Mucosa of descending colon (tissue), 3 donors: ENCODE data around the gene LEUTX. TPM values are rescaled to one million over a fixed set of nuclear protein-coding genes. Genes with fewer than 3 reads are reported as not detected.
"Not testable (repeated sequence)": the region's sequence is repeated elsewhere in the genome, so short reads cannot be mapped to it uniquely, and the experiment has no call there.

Experiments
- ATAC-seq: fragments of 200-7000 bp; cut with Tn5 transposase; one replicate; pipeline ENCODE4 v1.9.1; 2020; ENCODE audit warnings: mild to moderate bottlenecking, moderate library complexity
- DNase-seq, 3 donors: peaks; one replicate each; pipeline ENCODE4 v3.0.0-alpha.2; 2020
- H3K36me3 ChIP-seq: fragments of 200-600 bp; one replicate; pipeline ENCODE4 v1.8.0; 2021; ENCODE audit warnings: low read depth, mild to moderate bottlenecking
- H3K4me1 ChIP-seq: fragments of 200-600 bp; one replicate; pipeline ENCODE4 v1.8.0; 2021; ENCODE audit warnings: low read depth, mild to moderate bottlenecking
- H3K4me3 ChIP-seq: fragments of 200-600 bp; one replicate; pipeline ENCODE4 v1.8.0; 2021; ENCODE audit warnings: mild to moderate bottlenecking
- H3K9me3 ChIP-seq: fragments of 200-600 bp; one replicate; pipeline ENCODE4 v1.8.0; 2021; ENCODE audit warnings: mild to moderate bottlenecking
- CTCF ChIP-seq: fragments of 200-600 bp; IDR thresholded peaks from one replicate; pipeline ENCODE4 v1.8.0; 2022; ENCODE audit warnings: antibody characterized with exemption, mild to moderate bottlenecking
- intact Hi-C, 2 donors: fragments of 100-400 bp; cut with DNase I in 1 of 2; cut with micrococcal nuclease in 1 of 2; formaldehyde crosslinking; loops; one replicate each; pipeline versions ENCODE4 v1.11.0 to v1.11.1; 2022; cut with DNase I, micrococcal nuclease
- total RNA-seq, 3 donors: library from RNA; stranded (reverse); fragmentation: NEBNext Ultra II Directional in 2 of 3; extraction: Animal tissue kit (Norgen Biotek cat#: 25700) in 2 of 3; gene quantifications; one replicate each; pipeline versions ENCODE4 v1.2.1 to v1.2.4, GENCODE V29; 2021 to 2023
- donor health status: DM: no; HTN: no; CAD: no; lungs with moderate emphysema.
- donor health status: DM: no; HTN: no; CAD: no.
- donor health status: DM: no; HTN: yes; CAD: no.

LEUTX gene
- total RNA-seq, 3 donors from 2014 or later, result not detected

- H3K4me3 ChIP-seq, result no peak overlapping the region
- no peak for ATAC-seq
- intact Hi-C loops, result no loop called here
These were observed 34.8 kb downstream of the LEUTX start for GRCh38 chr19:39813264-39813993.

GRCh38 chr19:39814111-39814510, 35.5 kb downstream of the LEUTX start:
- H3K4me1 ChIP-seq, H3K4me3 ChIP-seq, ATAC-seq, H3K36me3 ChIP-seq, H3K9me3 ChIP-seq, intact Hi-C loops, DNase-seq: not testable (repeated sequence)

More at GRCh38 chr19:39813264-39813993, 34.8 kb downstream of the LEUTX start:
- Histone ChIP-seq H3K4me1 (no peaks in the 10 kb centered on the region), H3K36me3 (no peaks in the 10 kb centered on the region), H3K9me3 (no peaks in the 10 kb centered on the region)
- no peak for TF ChIP-seq CTCF
- no peak for DNase-seq

GRCh38 chr19:39814595-39814994, 35.9 kb downstream of the LEUTX start:
- H3K4me1 ChIP-seq, result no peaks in the 10 kb centered on the region
- TF ChIP-seq CTCF, result no peak
- ATAC-seq, result no peak
- no peaks in the 10 kb centered on the region for H3K9me3 ChIP-seq
- intact Hi-C loops, result no loop called here
- no peak overlapping the region for H3K4me3 ChIP-seq
- no peak for DNase-seq
- no peaks in the 10 kb centered on the region for H3K36me3 ChIP-seq

- TF ChIP-seq CTCF, result no peak
- intact Hi-C loops, result no loop called here
- Histone ChIP-seq H3K9me3 (no peaks in the 10 kb centered on the region), H3K36me3 (no peaks in the 10 kb centered on the region), H3K4me3 (no peak overlapping the region), H3K4me1 (no peaks in the 10 kb centered on the region)
- DNase-seq, result no peak
- ATAC-seq, result no peak
These were observed 37.8 kb downstream of the LEUTX start for GRCh38 chr19:39816287-39817048.

- no peak for DNase-seq
- H3K9me3 ChIP-seq, result no peaks in the 10 kb centered on the region
- H3K4me1 ChIP-seq, result no peaks in the 10 kb centered on the region
- no peaks in the 10 kb centered on the region for H3K36me3 ChIP-seq
- TF ChIP-seq CTCF, result no peak
- ATAC-seq, result no peak
- intact Hi-C loops, result no loop called here
- H3K4me3 ChIP-seq, result no peak overlapping the region
These were observed 39.4 kb downstream of the LEUTX start for GRCh38 chr19:39817888-39818561.

GRCh38 chr19:39818626-39819097, 40.0 kb downstream of the LEUTX start:
- intact Hi-C loops, result no loop called here
- ATAC-seq, result no peak
- Histone ChIP-seq H3K4me3 (no peak overlapping the region), H3K4me1 (peaks cover 1% of the 10 kb centered on the region), H3K9me3 (no peaks in the 10 kb centered on the region), H3K36me3 (no peaks in the 10 kb centered on the region)
- DNase-seq, result no peak
- TF ChIP-seq CTCF, result no peak
